ENCODE measurements around the gene SENP2. TPM values are rescaled to one million over a fixed set of nuclear protein-coding genes. Genes with fewer than 3 reads are reported as not detected.
A peak's percentile ranks its signal among the peaks of the same experiment; 100 is the strongest.

Gene SENP2
- total and polyA plus RNA-seq, 2 of the 13 experiments (the other 11 are each of a cell fraction or from before 2014, with no cell fraction given): 7.7 to 46.2 TPM

- no peak for DNase-seq (ENCODE audit: low spot score)
- intact Hi-C loops (cut with micrococcal nuclease; ENCODE audit: unreplicated experiment) (no loop called here), in situ Hi-C loops (cut with HindIII; ENCODE audit: extremely low pct_ligation_motif_present, low pct_unique_long_range_greater_than_20kb) (loop anchor here (10.0 kb wide), 1 partner anchor 249 kb away; no protein-coding TSS in a partner anchor)
- no TSS peak for BruUV-seq (replicated peaks)
- 96% methylated on average over 12 of the region's 12 CpGs for WGBS (ENCODE audit: low lambda C conversion rate)
- no peaks in the 10 kb centered on the region for H3K4me1 ChIP-seq (ENCODE audit: insufficient read depth, low read length)
- no peak overlapping the region for H3K4me3 ChIP-seq (replicated peaks in 1 of 3; ENCODE audit: insufficient read depth in 1 of 3, low read depth in 2 of 3, low read length in 3 of 3)
- FAIRE-seq: no peak
- no peaks in the 10 kb centered on the region for H3K79me2 ChIP-seq (ENCODE audit: insufficient read depth, low read length)
- H3K27me3 ChIP-seq (ENCODE audit: control insufficient read depth in 1 of 2, insufficient read depth in 2 of 2, low read length in 2 of 2): no peaks in the 10 kb centered on the region
- no peaks in the 10 kb centered on the region for H3K9me3 ChIP-seq (ENCODE audit: low read length)
- H3K27ac ChIP-seq (ENCODE audit: extremely low read length, insufficient read depth, low read length): no peak overlapping the region
- POLR2A ChIA-PET: no interaction called here
- H3K36me3 ChIP-seq (replicated peaks in 1 of 2; ENCODE audit: control insufficient read depth in 1 of 2, insufficient read depth in 2 of 2, low read length in 2 of 2): peaks cover 43 to 72% of the 10 kb centered on the region in 2 experiments
- no peak for ATAC-seq
- no peak overlapping the region for H3K4me2 ChIP-seq (ENCODE audit: low read depth, low read length)
- H2AFZ ChIP-seq (ENCODE audit: low read length): no peak overlapping the region
- CTCF ChIA-PET (ENCODE audit: low intra/inter-chr PET ratio, low total read pairs): no interaction called here
- 0 out of 2 replicates have a peak, but pooled peaks cover 3% of the 10 kb centered on the region for H4K20me1 ChIP-seq (ENCODE audit: insufficient read depth, low read length)
- H3K9ac ChIP-seq (ENCODE audit: insufficient read depth, low read depth, low read length): no peak overlapping the region
- TF ChIP-seq ZNF253 (CRISPR knock-in tag; IDR thresholded peaks at IDR 0.05; ENCODE audit: borderline replicate concordance) (no peak), GABPA (IDR thresholded peaks at IDR 0.05; ENCODE audit: low read depth, low read length) (no peak), GABPA (CRISPR knock-in tag; IDR thresholded peaks at IDR 0.05; ENCODE audit: low read depth) (no peak), KDM5A (IDR thresholded peaks at IDR 0.05; ENCODE audit: borderline replicate concordance, low read length) (no peak), RBM22 (optimal IDR thresholded peaks at IDR 0.05; ENCODE audit: low read length) (peak; percentile 32), E2F2 (CRISPR knock-in tag; IDR thresholded peaks at IDR 0.05; ENCODE audit: borderline replicate concordance) (no peak), FOXM1 (CRISPR knock-in tag; IDR thresholded peaks at IDR 0.05) (no peak)
Observed at GRCh38 chr3:185655426-185656320, 69.6 kb downstream of the SENP2 start.

Measured in HepG2 (cell line).